ENCODE data around the gene ZNF564.
"Not testable (repeated sequence)": the region's sequence is repeated elsewhere in the genome, so short reads cannot be mapped to it uniquely, and the experiment has no call there.

ZNF564 gene

GRCh38 chr19:12551060-12551832 is at the start of gene ZNF564:
Gene ZNF564 (minus strand): TSS chr19:12551482. CDS start chr19:12551332, 150 bp downstream.
- peak; percentile 96 to 98 for DNase-seq
- TF ChIP-seq POLR2A (IDR thresholded peaks at IDR 0.05; ENCODE audit: low read length) (peak; percentile 87), GATA1 (IDR thresholded peaks at IDR 0.05; ENCODE audit: low read depth, low read length) (no peak)

GRCh38 chr19:12597594-12597993 is 46.3 kb upstream of the ZNF564 start:
- no peak for DNase-seq
- no peak for TF ChIP-seq GATA1 (IDR thresholded peaks at IDR 0.05; ENCODE audit: low read depth, low read length)
- no peak for TF ChIP-seq POLR2A (IDR thresholded peaks at IDR 0.05; ENCODE audit: low read length)

GRCh38 chr19:12596927-12597548 is 45.8 kb upstream of the ZNF564 start:
- TF ChIP-seq POLR2A (IDR thresholded peaks at IDR 0.05; ENCODE audit: low read length) (no peak), GATA1 (IDR thresholded peaks at IDR 0.05; ENCODE audit: low read depth, low read length) (no peak)
- no peak for DNase-seq

- TF ChIP-seq GATA1 (IDR thresholded peaks at IDR 0.05; ENCODE audit: low read depth, low read length) = no peak
- TF ChIP-seq POLR2A (IDR thresholded peaks at IDR 0.05; ENCODE audit: low read length) = no peak
- DNase-seq = no peak
These were observed 45.2 kb upstream of the ZNF564 start for GRCh38 chr19:12596485-12596884.

GRCh38 chr19:12581100-12581499 is 29.8 kb upstream of the ZNF564 start:
- DNase-seq = no peak
- TF ChIP-seq GATA1 (IDR thresholded peaks at IDR 0.05; ENCODE audit: low read depth, low read length) = no peak
- no peak for TF ChIP-seq POLR2A (IDR thresholded peaks at IDR 0.05; ENCODE audit: low read length)

GRCh38 chr19:12580180-12580694 is 29.0 kb upstream of the ZNF564 start:
- TF ChIP-seq POLR2A (IDR thresholded peaks at IDR 0.05; ENCODE audit: low read length) (no peak), GATA1 (IDR thresholded peaks at IDR 0.05; ENCODE audit: low read depth, low read length) (no peak)
- DNase-seq = no peak

- no peak for DNase-seq
- TF ChIP-seq GATA1 (IDR thresholded peaks at IDR 0.05; ENCODE audit: low read depth, low read length) = no peak
- TF ChIP-seq POLR2A (IDR thresholded peaks at IDR 0.05; ENCODE audit: low read length) = no peak
These were observed 27.4 kb upstream of the ZNF564 start for GRCh38 chr19:12578641-12579040.

- TF ChIP-seq GATA1 (IDR thresholded peaks at IDR 0.05; ENCODE audit: low read depth, low read length) (no peak), POLR2A (IDR thresholded peaks at IDR 0.05; ENCODE audit: low read length) (no peak)
- no peak for DNase-seq
These were observed 22.8 kb upstream of the ZNF564 start for GRCh38 chr19:12574036-12574435.

- DNase-seq = no peak
- no peak for TF ChIP-seq GATA1 (IDR thresholded peaks at IDR 0.05; ENCODE audit: low read depth, low read length)
These were observed 16.7 kb upstream of the ZNF564 start for GRCh38 chr19:12567951-12568350.

GRCh38 chr19:12566380-12566779 is 15.1 kb upstream of the ZNF564 start:
- DNase-seq = not testable (repeated sequence)

- peak; percentile 81 to 90 for DNase-seq
- TF ChIP-seq GATA1 (IDR thresholded peaks at IDR 0.05; ENCODE audit: low read depth, low read length) (no peak), POLR2A (IDR thresholded peaks at IDR 0.05; ENCODE audit: low read length) (no peak)
These were observed 12.9 kb upstream of the ZNF564 start for GRCh38 chr19:12564016-12564664.

GRCh38 chr19:12555456-12555930 is 4.2 kb upstream of the ZNF564 start:
- no peak for DNase-seq
- TF ChIP-seq GATA1 (IDR thresholded peaks at IDR 0.05; ENCODE audit: low read depth, low read length) = no peak
- TF ChIP-seq POLR2A (IDR thresholded peaks at IDR 0.05; ENCODE audit: low read length) = no peak

GRCh38 chr19:12546903-12547302 is 4.4 kb downstream of the ZNF564 start:
- DNase-seq = no peak
- TF ChIP-seq POLR2A (IDR thresholded peaks at IDR 0.05; ENCODE audit: low read length) (no peak), GATA1 (IDR thresholded peaks at IDR 0.05; ENCODE audit: low read depth, low read length) (no peak)

- DNase-seq = no peak
- TF ChIP-seq GATA1 (IDR thresholded peaks at IDR 0.05; ENCODE audit: low read depth, low read length) (no peak), POLR2A (IDR thresholded peaks at IDR 0.05; ENCODE audit: low read length) (no peak)
These were observed 5.2 kb downstream of the ZNF564 start for GRCh38 chr19:12546068-12546467.

All from erythroblast (primary cell).